Neural progenitor cell (in vitro differentiated cells): ENCODE results near the gene PVALB. TPM values are rescaled to one million over a fixed set of nuclear protein-coding genes. Genes with fewer than 3 reads are reported as not detected.

ENCODE experiments used
- DNase-seq: peaks from one replicate; pipeline ENCODE4 v3.0.0-alpha.2; 2016; ENCODE audit warnings: low spot score
- H2AFZ ChIP-seq: fragments of 200-600 bp; sonication (generic); replicated peaks from 2 replicates; pipeline ENCODE4 v1.6.1; 2016; ENCODE audit warnings: antibody characterized with exemption
- H3F3A ChIP-seq: fragments of 200-600 bp; sonication (generic); 2 replicates; pipeline ENCODE4 v1.6.1; 2016; ENCODE audit warnings: antibody characterized with exemption, low read depth
- H3K27ac ChIP-seq: fragments of 200-600 bp; sonication (generic); 2 replicates; pipeline ENCODE4 v1.5.1; 2016; ENCODE audit warnings: mild to moderate bottlenecking
- H3K27me3 ChIP-seq: fragments of 200-600 bp; sonication (generic); 2 replicates; pipeline ENCODE4 v1.6.1; 2016; ENCODE audit warnings: mild to moderate bottlenecking, moderate library complexity
- H3K36me3 ChIP-seq: fragments of 200-600 bp; sonication (generic); 2 replicates; pipeline ENCODE4 v1.5.1; 2016
- H3K4me1 ChIP-seq: fragments of 200-600 bp; sonication (generic); 2 replicates; pipeline ENCODE4 v1.6.1; 2016; ENCODE audit warnings: mixed run types
- H3K4me2 ChIP-seq: fragments of 200-600 bp; sonication (generic); 2 replicates; pipeline ENCODE4 v1.6.1; 2016
- H3K4me3 ChIP-seq: fragments of 200-600 bp; sonication (generic); 2 replicates; pipeline ENCODE4 v1.5.1; 2016
- H3K79me2 ChIP-seq: fragments of 200-600 bp; sonication (generic); 2 replicates; pipeline ENCODE4 v1.6.1; 2016; ENCODE audit warnings: low read depth
- H3K9ac ChIP-seq: fragments of 200-600 bp; sonication (generic); 2 replicates; pipeline ENCODE4 v1.6.1; 2016
- H3K9me3 ChIP-seq: fragments of 200-600 bp; sonication (generic); 2 replicates; pipeline ENCODE4 v1.5.1; 2016; ENCODE audit warnings: low read depth
- H4K20me1 ChIP-seq: fragments of 200-600 bp; sonication (generic); 2 replicates; pipeline ENCODE4 v1.6.1; 2016; ENCODE audit warnings: low read depth
- H3K27ac Mint-ChIP-seq: 3 replicates; pipeline ENCODE4 v1.8.0; 2021; ENCODE audit warnings: mixed read lengths
- H3K27me3 Mint-ChIP-seq: 2 replicates; pipeline ENCODE4 v1.8.0; 2022; ENCODE audit warnings: low read depth, mild to moderate bottlenecking, inconsistent platforms, moderate library complexity, mixed read lengths; ENCODE audit not compliant: insufficient read depth
- H3K36me3 Mint-ChIP-seq: 3 replicates; pipeline ENCODE4 v1.8.0; 2021; ENCODE audit warnings: mixed read lengths
- H3K4me1 Mint-ChIP-seq: 3 replicates; pipeline ENCODE4 v1.8.0; 2021; ENCODE audit warnings: mixed read lengths
- H3K4me3 Mint-ChIP-seq: 3 replicates; pipeline ENCODE4 v1.8.0; 2021; ENCODE audit warnings: mild to moderate bottlenecking, moderate library complexity, mixed read lengths
- H3K9me3 Mint-ChIP-seq: 3 replicates; pipeline ENCODE4 v1.8.0; 2020; ENCODE audit warnings: mixed read lengths
- CTCF ChIP-seq: fragments of 200-600 bp; sonication (generic); IDR thresholded peaks from 2 replicates; pipeline ENCODE4 v1.5.1; 2017; ENCODE audit warnings: antibody characterized with exemption, mild to moderate bottlenecking
- EZH2 ChIP-seq: fragments of 200-600 bp; sonication (generic); IDR thresholded peaks from 2 replicates; pipeline ENCODE4 v1.6.1; 2017; ENCODE audit warnings: antibody characterized with exemption, mild to moderate bottlenecking, moderate library complexity
- EZH2phosphoT487 ChIP-seq: fragments of 200-600 bp; sonication (generic); IDR thresholded peaks from 2 replicates; pipeline ENCODE4 v1.6.1; 2017; ENCODE audit warnings: antibody characterized with exemption
- total RNA-seq: library from RNA; depleted of rRNA; stranded (reverse); fragments of >200 nt; gene quantifications from 2 replicates; pipeline ENCODE4 v1.2.3, GENCODE V29; 2015; ENCODE audit warnings: low replicate concordance

Gene PVALB
- total RNA-seq, 1 donor from 2014 or later: not detected

- no peak for DNase-seq
- H3F3A ChIP-seq: peaks cover 15% of the 10 kb centered on the region
- H3K4me3 ChIP-seq: no peak overlapping the region
- peaks cover 64% of the 10 kb centered on the region for H3K27me3 ChIP-seq
- Mint-ChIP-seq H3K27me3 (peaks cover 44% of the 10 kb centered on the region), H3K27ac (no peak overlapping the region), H3K9me3 (peaks cover under 1% of the 10 kb centered on the region), H3K36me3 (no peaks in the 10 kb centered on the region), H3K4me3 (no peak overlapping the region), H3K4me1 (peaks cover 26% of the 10 kb centered on the region)
- H3K4me2 ChIP-seq: no peak overlapping the region
- H3K9ac ChIP-seq: no peak overlapping the region
- no peak overlapping the region for H2AFZ ChIP-seq
- no peaks in the 10 kb centered on the region for H3K9me3 ChIP-seq
- no peaks in the 10 kb centered on the region for H3K36me3 ChIP-seq
- no peak overlapping the region for H3K27ac ChIP-seq
- TF ChIP-seq EZH2 (no peak), CTCF (no peak), EZH2phosphoT487 (no peak)
- peaks cover 14% of the 10 kb centered on the region for H4K20me1 ChIP-seq
- no peaks in the 10 kb centered on the region for H3K79me2 ChIP-seq
- peaks cover 31% of the 10 kb centered on the region for H3K4me1 ChIP-seq
Observed at GRCh38 chr22:36819112-36819511, 2.3 kb upstream of the PVALB start.

- Histone ChIP-seq H4K20me1 (peaks cover 14% of the 10 kb centered on the region), H3K4me3 (no peak overlapping the region), H3K4me2 (no peak overlapping the region), H3K4me1 (peaks cover 27% of the 10 kb centered on the region), H3K36me3 (no peaks in the 10 kb centered on the region), H3K27ac (no peak overlapping the region), H3K9me3 (no peaks in the 10 kb centered on the region), H2AFZ (no peak overlapping the region), H3K27me3 (peaks cover 74% of the 10 kb centered on the region), H3K9ac (no peak overlapping the region), H3F3A (peaks cover 8% of the 10 kb centered on the region), H3K79me2 (no peaks in the 10 kb centered on the region)
- Mint-ChIP-seq H3K9me3 (peaks cover 3% of the 10 kb centered on the region), H3K27me3 (peaks cover 49% of the 10 kb centered on the region), H3K4me1 (peaks cover 24% of the 10 kb centered on the region), H3K4me3 (peak overlapping the region; percentile 77), H3K36me3 (no peaks in the 10 kb centered on the region), H3K27ac (no peak overlapping the region)
- TF ChIP-seq CTCF (no peak), EZH2 (no peak), EZH2phosphoT487 (no peak)
- DNase-seq: no peak
Observed at GRCh38 chr22:36818010-36818642, 1.3 kb upstream of the PVALB start.

- Mint-ChIP-seq H3K9me3 (peaks cover 3% of the 10 kb centered on the region), H3K36me3 (no peaks in the 10 kb centered on the region), H3K27me3 (peaks cover 52% of the 10 kb centered on the region), H3K4me3 (peak overlapping the region; percentile 77), H3K4me1 (peaks cover 17% of the 10 kb centered on the region), H3K27ac (no peak overlapping the region)
- Histone ChIP-seq H3K27me3 (peaks cover 79% of the 10 kb centered on the region), H3F3A (peaks cover 5% of the 10 kb centered on the region), H3K4me3 (peak overlapping the region; percentile 60), H3K4me2 (peak overlapping the region; percentile 86), H3K9me3 (no peaks in the 10 kb centered on the region), H3K27ac (no peak overlapping the region), H3K36me3 (no peaks in the 10 kb centered on the region), H3K4me1 (peaks cover 21% of the 10 kb centered on the region), H4K20me1 (peaks cover 14% of the 10 kb centered on the region), H2AFZ (no peak overlapping the region), H3K9ac (no peak overlapping the region), H3K79me2 (no peaks in the 10 kb centered on the region)
- peak; percentile 43 for DNase-seq
- TF ChIP-seq CTCF: no peak
- TF ChIP-seq EZH2: no peak
- no peak for TF ChIP-seq EZH2phosphoT487
Observed at GRCh38 chr22:36817525-36817848, 652 bp upstream of the PVALB start.
